IPS-15b (cell line): ENCODE data around the gene FOXN1.
"Not testable (repeated sequence)": the region's sequence is repeated elsewhere in the genome, so short reads cannot be mapped to it uniquely, and the experiment has no call there.

Source experiments
- H3K27me3 ChIP-seq: one replicate; pipeline ENCODE4 v1.6.1; 2013; ENCODE audit warnings: low read length; ENCODE audit not compliant: control insufficient read depth, insufficient read depth
- H3K36me3 ChIP-seq: one replicate; pipeline ENCODE4 v1.6.1; 2013; ENCODE audit warnings: low read length; ENCODE audit not compliant: control insufficient read depth, insufficient read depth
- H3K4me1 ChIP-seq: one replicate; pipeline ENCODE4 v1.6.1; 2013; ENCODE audit warnings: mild to moderate bottlenecking, low read length; ENCODE audit not compliant: control insufficient read depth, insufficient read depth
- H3K4me3 ChIP-seq: one replicate; pipeline ENCODE4 v1.5.1; 2013; ENCODE audit warnings: low read depth, low read length
- H3K9ac ChIP-seq: one replicate; pipeline ENCODE4 v1.6.1; 2013; ENCODE audit warnings: low read depth, mild to moderate bottlenecking, low read length
- H3K9me3 ChIP-seq: one replicate; pipeline ENCODE4 v1.6.1; 2013; ENCODE audit warnings: mild to moderate bottlenecking, low read length; ENCODE audit not compliant: control insufficient read depth, insufficient read depth

Gene FOXN1

DNA sequence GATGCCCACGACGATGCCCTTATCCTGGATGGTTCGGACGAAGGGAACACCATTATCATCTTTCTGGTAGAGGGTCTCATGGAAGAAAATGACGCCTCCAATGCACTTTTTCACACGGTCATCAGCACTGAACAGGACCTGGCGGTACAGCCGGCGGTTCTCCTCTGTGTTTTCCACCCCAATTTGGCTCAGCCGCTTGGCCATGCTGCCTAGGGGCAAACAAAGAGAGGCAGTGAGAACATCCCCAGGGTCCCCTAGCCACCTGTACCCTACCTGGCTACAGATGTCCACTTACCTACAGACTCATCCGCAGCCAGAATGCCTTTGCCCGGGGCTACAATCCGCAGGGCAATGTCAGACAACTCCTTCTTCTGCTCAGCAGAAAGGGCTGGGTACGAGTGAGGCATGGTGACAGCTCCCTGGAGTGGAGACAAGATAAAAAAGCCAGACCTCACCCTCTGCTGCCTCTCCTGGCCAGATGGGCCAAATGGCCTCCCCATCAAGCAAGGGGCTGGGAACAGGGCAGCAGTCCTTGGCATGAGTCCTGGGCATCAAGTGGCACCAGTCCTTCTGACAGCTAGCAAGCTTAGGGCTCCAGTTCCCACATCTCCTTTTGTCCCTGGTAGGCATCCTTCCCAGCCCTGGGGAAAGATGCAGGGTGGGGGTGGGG, 69.1 kb downstream of the FOXN1 start:
- Histone ChIP-seq H3K36me3 (peaks cover 20% of the 10 kb centered on the region), H3K9ac (no peak overlapping the region)

DNA sequence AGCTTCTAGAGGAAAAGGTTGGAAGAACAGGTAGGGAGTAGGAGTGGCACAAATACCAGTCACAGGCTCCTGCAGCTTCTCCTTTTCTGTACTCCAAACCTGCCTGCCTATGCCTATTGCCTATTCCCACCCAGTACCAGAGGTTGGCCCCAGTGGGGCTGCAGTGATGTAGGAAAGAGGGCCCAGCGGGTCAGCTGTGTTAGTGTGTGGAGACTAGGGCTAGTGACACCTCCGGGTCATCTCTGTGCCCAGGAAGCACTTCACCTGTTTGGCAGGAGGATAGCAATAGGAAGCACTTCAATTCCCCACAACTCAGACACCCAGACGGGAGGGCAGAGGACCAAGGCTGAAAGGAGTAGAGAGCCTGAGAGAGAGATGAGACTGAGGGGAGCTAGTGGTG, 69.9 kb downstream of the FOXN1 start:
- Histone ChIP-seq H3K4me3 (peak overlapping the region; percentile 26), H3K36me3 (peaks cover 24% of the 10 kb centered on the region), H3K27me3 (peaks cover 23% of the 10 kb centered on the region)
- not testable (repeated sequence) for H3K4me1 ChIP-seq, H3K9me3 ChIP-seq, H3K9ac ChIP-seq

More for the DNA sequence above, 69.1 kb downstream of the FOXN1 start:
- peaks cover 23% of the 10 kb centered on the region for H3K27me3 ChIP-seq
- no peaks in the 10 kb centered on the region for H3K9me3 ChIP-seq
- H3K4me3 ChIP-seq = no peak overlapping the region
- peaks cover 7% of the 10 kb centered on the region for H3K4me1 ChIP-seq

DNA sequence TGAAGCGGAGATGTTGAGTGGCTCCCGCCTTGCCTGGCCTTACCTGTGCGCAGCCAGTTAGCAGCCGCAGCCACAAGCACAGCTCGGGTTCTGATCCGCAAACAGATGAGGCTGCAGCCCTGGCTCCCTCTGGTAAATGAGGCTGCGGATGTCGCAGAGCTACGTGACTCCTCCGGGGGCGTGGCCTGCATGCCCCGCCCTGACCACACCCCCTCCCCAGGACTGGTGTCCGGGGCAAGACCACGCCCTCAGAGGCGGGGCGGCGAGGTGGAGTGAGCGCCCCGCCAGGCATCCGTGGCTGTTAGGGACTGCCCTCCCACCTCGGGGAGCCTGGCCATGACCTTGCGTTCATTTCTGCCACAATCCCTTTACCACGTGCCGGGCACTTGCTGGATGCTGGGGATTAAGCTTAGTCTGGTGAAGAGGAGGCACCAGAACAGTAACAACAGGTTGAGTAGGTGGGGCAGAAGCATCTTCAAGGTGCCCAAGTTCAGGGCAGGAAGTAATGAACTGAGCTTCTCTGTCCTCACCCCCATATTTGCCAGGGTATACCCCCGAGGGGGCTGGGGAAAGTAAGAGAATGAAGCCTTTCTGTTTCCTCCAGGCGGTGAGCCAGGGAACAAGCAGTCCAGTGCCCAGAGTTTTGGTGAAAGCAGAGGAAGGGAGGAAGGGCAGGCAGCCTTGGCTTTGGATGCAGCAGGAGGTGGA, 70.8 kb downstream of the FOXN1 start, which contains the start of gene ALDOC:
ALDOC (minus strand) TSS at position 138 of the 708 bp plus-strand sequence. CDS start 1,363 bp downstream, outside the sequence.
- H3K4me3 ChIP-seq = peak within 1 kb of the TSS; percentile 39
- peaks cover 27% of the 10 kb centered on the region for H3K36me3 ChIP-seq
- peaks cover 7% of the 10 kb centered on the region for H3K4me1 ChIP-seq
- no peak within 1 kb of the TSS for H3K9ac ChIP-seq
- H3K27me3 ChIP-seq = peaks cover 22% of the 10 kb centered on the region
- H3K9me3 ChIP-seq = no peaks in the 10 kb centered on the region

DNA sequence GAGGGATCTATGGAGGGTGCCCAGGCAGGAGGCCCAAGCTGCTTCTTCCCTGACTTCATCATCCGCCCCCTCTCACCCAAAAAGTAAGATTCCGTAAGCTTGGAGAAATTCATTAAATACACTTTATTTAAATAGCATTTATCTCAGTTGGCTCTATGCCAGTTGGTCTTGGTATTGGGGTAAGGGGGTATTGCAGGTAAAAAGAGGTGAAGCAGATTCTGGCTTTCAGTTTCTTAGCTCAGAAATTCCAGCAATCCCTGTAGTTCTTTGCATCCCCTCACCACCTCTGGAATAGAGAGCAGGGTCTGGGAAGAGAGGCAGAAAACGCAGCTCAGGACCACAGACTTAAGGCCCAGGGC, 71.3 kb downstream of the FOXN1 start:
- Histone ChIP-seq H3K9me3 (no peaks in the 10 kb centered on the region), H3K4me3 (no peak overlapping the region), H3K9ac (no peak overlapping the region), H3K36me3 (peaks cover 33% of the 10 kb centered on the region), H3K27me3 (peaks cover 16% of the 10 kb centered on the region), H3K4me1 (peaks cover 7% of the 10 kb centered on the region)

DNA sequence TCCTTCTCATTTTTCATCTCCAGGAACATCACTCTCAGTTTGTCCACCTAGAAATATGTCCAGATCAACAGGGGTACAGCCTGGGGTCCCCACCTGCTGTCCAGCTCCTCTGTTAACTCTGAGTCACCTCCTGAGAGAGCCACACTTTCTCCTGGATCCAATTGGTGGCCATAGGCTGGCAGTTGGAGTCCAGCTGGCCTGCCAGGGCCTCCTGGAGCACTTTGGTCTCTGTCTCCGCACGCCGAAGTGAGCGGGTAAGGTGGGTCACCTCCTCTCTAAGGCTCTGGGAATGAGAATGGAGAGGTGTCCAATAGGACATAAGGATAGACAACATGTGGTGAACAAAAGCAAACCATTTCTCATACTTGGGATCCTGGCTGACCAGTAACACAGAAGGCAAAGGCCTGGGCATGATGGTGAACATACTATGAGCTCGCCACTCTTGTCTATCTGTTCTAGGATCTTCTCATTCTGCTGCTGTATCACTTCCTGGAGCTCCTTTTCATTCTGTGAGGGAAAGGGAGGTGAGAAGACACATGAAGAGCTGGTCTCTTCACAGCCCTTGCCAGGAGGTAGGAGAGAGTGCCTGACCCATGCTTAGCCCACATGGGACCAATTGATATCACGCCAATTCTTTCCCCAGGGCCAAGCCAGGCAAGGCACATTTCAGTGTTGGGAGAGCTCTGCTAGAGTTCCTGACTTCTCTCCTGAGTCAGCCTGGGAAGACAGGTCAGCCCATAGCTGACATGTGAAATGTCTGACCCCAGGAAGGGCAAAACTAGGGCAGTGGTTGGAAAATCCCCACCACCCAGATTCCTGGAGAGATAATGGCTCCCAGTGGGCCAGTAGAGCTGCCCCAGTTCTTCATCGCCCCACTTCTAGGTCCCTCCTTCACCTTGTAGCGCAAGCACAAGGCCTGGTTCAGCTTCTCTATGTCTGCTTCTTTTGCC, 72.4 kb downstream of the FOXN1 start:
- H3K4me3 ChIP-seq = no peak overlapping the region
- H3K4me1 ChIP-seq = peaks cover 7% of the 10 kb centered on the region
- peaks cover 7% of the 10 kb centered on the region for H3K27me3 ChIP-seq
- no peaks in the 10 kb centered on the region for H3K9me3 ChIP-seq
- no peak overlapping the region for H3K9ac ChIP-seq
- peaks cover 36% of the 10 kb centered on the region for H3K36me3 ChIP-seq

DNA sequence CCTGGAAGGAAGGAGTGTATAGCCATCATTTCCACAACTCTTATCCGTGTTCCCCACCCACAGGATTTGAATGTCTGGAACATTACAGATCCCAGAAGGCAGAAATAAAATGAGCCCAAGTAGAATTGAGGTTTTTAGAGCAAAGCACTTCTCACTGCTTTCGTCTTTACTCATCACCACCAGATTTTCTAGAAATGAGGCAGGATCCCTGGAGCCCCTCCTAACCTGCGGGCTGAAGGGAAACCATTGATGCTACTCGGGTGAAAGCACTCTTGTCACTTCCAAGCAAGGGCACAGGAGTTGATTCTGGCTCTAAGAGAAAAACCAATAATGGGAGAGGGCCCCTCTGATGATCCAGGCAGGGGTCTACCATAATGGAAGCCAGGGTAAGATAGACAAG, 73.4 kb downstream of the FOXN1 start:
- Histone ChIP-seq H3K4me3 (no peak overlapping the region), H3K36me3 (peaks cover 46% of the 10 kb centered on the region), H3K27me3 (peaks cover 7% of the 10 kb centered on the region), H3K9ac (no peak overlapping the region), H3K9me3 (no peaks in the 10 kb centered on the region), H3K4me1 (peaks cover 7% of the 10 kb centered on the region)

DNA sequence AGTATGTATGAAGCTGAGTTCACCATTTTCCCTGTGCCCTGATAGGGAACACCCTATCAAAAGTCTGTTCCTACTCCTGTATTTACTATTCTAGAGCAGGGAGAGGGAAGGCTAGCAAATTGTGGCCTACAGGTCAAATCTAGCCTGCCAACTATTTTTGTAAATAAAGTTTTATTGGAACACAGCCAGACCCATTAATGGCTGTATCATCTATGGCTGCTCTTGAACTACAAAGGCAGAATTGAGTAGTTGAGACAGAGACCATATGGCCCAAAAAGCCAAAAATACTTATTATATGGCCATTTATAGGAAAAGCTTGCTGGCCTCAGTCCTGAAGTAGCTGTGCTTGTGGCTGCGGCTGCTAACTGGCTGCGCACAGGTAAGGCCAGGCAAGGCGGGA, 74.8 kb downstream of the FOXN1 start:
- Histone ChIP-seq H3K27me3 (peaks cover 3% of the 10 kb centered on the region), H3K4me1 (peaks cover 4% of the 10 kb centered on the region), H3K36me3 (peaks cover 60% of the 10 kb centered on the region), H3K9me3 (no peaks in the 10 kb centered on the region), H3K4me3 (no peak overlapping the region), H3K9ac (no peak overlapping the region)

DNA sequence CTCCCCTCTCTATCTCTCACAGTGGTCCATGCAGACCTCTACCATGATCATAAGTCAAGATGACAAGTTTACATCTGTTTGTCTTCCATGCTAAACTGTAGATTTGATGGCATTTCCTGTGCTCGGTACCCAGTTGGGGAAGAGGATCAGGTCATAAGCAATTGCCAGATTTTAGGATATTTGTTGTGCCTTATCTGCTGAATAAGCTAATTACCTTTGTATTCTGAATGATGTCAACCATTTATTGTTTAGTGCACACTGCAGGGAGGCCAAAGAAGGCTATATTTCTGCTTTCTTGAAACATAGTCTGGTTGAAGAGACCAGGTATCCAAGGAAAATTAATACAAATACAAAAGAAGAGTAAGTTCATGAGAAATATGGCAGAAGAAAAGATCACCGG, 76.4 kb downstream of the FOXN1 start:
- no peak overlapping the region for H3K4me3 ChIP-seq
- H3K9me3 ChIP-seq = no peaks in the 10 kb centered on the region
- no peaks in the 10 kb centered on the region for H3K27me3 ChIP-seq
- H3K4me1 ChIP-seq = no peaks in the 10 kb centered on the region
- H3K9ac ChIP-seq = no peak overlapping the region
- H3K36me3 ChIP-seq = peaks cover 70% of the 10 kb centered on the region

DNA sequence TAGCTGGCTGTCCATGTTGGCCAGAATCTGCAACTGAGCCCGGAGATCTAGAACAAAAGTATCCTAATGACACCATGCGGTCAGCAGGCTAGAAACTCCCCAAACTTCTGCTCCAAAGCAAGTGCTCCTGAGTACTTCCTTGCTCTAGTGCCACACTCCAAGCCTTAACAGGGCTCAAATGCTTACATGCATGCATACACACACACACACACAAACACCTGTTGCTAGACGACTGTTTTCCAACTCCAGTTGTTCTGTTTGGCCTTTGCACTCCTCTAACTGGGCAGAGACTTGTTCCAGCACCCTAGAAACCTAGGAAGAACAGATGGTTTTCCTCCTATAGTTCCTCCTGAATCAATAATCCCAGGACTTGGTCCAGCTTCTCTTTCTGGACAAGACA, 78.3 kb downstream of the FOXN1 start:
- Histone ChIP-seq H3K36me3 (peaks cover 62% of the 10 kb centered on the region), H3K9me3 (no peaks in the 10 kb centered on the region), H3K27me3 (no peaks in the 10 kb centered on the region), H3K9ac (no peak overlapping the region), H3K4me3 (no peak overlapping the region), H3K4me1 (no peaks in the 10 kb centered on the region)

DNA sequence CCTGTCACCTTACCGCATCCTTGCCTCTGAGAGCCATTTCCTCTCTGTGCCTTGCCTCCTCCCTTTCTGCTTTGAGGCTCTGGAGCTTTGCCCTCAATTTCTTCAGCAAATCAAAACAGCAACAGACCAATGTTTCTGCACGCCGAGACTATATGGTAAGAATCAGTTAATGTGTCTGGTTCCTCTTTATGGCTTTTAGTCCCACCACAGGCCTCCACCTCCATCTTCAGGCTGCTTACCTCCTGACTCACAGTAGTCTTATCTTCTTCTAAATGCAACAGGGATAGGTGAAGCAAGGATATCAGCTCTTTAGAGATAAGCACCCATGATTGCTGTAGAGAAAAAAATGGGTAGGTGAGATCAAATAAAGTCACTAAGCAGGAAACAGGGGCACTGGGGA, 79.7 kb downstream of the FOXN1 start:
- H3K27me3 ChIP-seq = no peaks in the 10 kb centered on the region
- no peaks in the 10 kb centered on the region for H3K4me1 ChIP-seq
- no peak overlapping the region for H3K4me3 ChIP-seq
- H3K36me3 ChIP-seq = peaks cover 55% of the 10 kb centered on the region
- H3K9me3 ChIP-seq = no peaks in the 10 kb centered on the region
- H3K9ac ChIP-seq = no peak overlapping the region
